ENCODE data around the gene THEMIS2.
"Not testable (repeated sequence)": the region's sequence is repeated elsewhere in the genome, so short reads cannot be mapped to it uniquely, and the experiment has no call there.

THEMIS2 gene

GRCh38 chr1:27863538-27863915 is 8.8 kb upstream of the THEMIS2 start:
- no peak for DNase-seq

GRCh38 chr1:27864264-27864895 is 8.0 kb upstream of the THEMIS2 start:
- no peak for DNase-seq

GRCh38 chr1:27865821-27866220 is 6.5 kb upstream of the THEMIS2 start:
- no peak for DNase-seq

DNA sequence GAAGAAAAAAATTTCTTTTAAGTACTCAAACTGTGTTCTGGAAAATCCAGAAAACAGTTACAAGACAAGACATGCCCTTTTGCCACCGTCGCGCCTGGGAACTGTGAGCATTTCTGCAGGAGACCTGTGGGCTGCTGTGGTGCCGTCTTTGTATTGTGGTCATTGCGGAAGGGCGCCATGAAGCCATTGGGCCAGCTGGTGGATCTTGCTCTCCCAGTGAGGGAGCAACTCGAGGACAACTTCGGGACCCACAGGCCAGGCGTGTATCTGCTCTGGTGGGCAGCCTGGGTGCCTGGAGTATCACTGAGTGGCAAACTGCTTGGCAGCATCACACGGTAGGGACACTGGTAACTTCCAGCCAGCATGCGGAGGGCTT is 3.8 kb upstream of the THEMIS2 start:
- DNase-seq, result no peak

- peak; percentile 53 for DNase-seq
Measured at GRCh38 chr1:27868932-27869718, 3.2 kb upstream of the THEMIS2 start.

GRCh38 chr1:27869719-27870085 is 2.6 kb upstream of the THEMIS2 start:
- DNase-seq, result no peak

GRCh38 chr1:27871076-27871475 is 1.3 kb upstream of the THEMIS2 start:
- DNase-seq, result not testable (repeated sequence)

GRCh38 chr1:27872802-27873551 is 633 bp downstream of the THEMIS2 start:
- no peak for DNase-seq

DNA sequence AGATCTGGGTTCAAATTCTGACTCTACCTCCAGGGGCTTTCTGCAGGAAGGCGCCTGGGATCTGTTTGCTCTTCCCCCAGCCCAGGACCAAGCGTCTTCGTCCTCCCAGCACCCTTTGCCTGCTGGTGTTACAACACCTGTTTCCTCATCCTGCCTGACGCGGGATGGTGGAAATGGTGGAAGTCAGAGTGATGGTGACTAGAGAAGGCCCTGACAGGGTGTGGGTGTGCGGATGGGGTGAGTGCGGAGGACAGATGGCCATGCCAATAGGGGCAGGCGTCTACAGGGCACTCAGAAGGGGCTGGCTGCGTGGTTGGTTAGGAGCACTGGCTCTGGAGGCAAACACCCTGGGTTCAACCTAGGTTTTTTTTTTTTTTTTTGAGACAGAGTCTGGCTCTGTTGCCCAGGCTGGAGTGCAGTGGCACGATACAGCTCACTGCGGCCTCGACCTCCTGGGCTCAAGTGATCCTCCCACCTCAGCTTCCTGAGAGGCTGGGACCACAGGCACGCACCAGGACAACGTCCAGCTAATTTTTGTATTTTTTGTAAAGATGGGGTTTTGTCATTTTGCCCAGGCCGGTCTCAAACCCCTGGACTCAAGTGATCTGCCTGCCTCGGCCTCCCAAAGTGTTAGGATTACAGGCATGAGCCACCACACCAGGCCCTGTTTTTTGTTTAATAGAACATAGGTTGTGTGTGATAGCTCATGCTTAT is 1.5 kb downstream of the THEMIS2 start:
- DNase-seq, result no peak

- DNase-seq, result no peak
Measured at GRCh38 chr1:27876341-27877114, 4.2 kb downstream of the THEMIS2 start.

GRCh38 chr1:27877115-27877416 is 4.7 kb downstream of the THEMIS2 start:
- no peak for DNase-seq

- DNase-seq, result no peak
Measured at GRCh38 chr1:27878039-27878438, 5.7 kb downstream of the THEMIS2 start.

DNA sequence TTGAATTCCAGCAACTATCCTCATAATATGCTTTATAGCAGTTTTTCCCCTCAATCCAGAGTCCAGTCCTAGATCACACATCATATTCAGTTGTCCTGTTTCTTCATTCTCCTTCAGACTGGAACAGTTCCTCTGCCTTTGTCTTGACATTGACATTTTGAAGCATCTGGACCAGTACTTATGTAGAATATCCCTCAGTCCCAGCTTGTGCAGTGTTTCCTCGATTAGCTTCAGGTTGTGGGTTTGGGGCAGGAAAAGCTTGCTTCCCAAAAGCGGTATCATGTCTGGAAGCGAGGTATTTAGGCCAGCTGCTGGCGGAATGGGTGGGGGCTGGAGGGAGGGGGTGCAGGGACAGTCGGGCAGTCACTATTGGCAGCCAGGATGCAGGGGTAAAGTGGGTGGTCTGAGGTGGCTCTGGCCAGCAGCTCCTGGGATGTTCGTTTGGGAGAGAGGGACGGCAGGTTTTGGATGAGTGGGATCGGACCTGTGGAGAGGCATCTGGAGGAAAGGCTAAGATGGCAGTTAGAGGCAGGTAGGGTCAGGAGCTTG is 6.5 kb downstream of the THEMIS2 start:
- DNase-seq, result no peak

- DNase-seq, result no peak
Measured at GRCh38 chr1:27879374-27880082, 7.2 kb downstream of the THEMIS2 start.

DNA sequence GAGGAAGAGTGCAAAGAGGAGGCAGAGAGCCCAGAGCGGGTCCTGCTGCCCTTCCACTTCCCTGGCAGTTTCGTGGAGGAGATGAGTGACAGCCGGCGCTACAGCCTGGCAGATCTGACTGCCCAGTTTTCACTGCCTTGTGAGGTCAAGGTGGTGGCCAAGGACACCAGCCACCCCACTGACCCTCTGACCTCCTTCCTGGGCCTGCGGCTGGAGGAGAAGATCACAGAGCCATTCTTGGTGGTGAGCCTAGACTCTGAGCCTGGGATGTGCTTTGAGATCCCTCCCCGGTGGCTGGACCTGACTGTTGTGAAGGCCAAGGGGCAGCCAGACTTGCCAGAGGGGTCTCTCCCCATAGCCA is 10.2 kb downstream of the THEMIS2 start:
- DNase-seq, result no peak

GRCh38 chr1:27883536-27883935 is 11.2 kb downstream of the THEMIS2 start:
- DNase-seq, result no peak

GRCh38 chr1:27884006-27884954 is 11.9 kb downstream of the THEMIS2 start:
- no peak for DNase-seq

GRCh38 chr1:27885114-27885528 is 12.8 kb downstream of the THEMIS2 start:
- no peak for DNase-seq

DNA sequence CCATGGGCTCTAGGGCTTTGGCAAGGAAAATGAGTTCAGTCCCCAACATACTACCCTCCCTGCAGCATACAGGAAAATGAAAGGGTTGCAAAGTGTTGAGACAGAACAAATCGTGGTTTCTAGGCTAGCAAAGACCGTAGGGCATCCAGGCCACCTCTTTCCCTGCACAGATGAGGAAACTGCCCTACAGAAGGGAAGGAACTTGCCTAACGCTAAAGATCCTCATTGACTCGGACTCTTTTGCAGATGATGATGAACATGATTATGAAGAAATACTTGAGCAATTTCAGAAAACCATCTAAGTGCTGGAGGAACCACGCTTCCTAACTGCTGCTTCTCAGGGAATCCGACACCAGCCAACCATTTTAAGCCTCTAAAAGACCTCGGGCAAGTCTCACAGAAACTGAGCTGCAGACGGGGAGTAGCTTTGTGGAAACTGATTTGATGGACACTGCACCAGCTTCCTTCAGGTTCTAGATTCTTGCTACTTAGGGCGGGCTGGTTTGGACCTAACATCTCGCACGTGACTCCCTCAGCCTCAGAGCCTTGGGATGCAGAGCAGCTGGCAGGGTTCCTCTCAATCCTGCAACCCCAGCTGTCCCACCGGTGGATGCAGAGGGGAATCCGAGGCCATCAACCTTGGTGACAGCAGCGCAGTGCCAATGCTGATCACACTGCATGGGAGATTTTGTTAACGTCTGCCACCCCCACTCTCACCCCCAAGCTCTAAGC is 13.4 kb downstream of the THEMIS2 start:
- DNase-seq, result no peak

DNA sequence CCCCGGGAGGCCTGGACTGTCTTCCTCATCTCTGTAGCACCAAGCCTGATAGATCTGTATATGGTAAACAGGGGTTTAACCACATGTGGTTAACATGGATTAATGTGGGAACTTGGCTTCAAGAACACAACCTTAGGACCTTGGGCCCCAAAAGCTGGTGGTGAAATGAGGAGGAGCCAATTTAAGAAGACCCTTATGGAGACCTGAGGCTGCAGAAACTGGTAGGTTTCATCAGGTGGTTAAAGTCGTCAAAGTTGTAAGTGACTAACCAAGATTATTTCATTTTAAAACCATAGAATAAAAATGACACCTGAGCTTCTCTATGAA is 14.0 kb downstream of the THEMIS2 start:
- DNase-seq, result no peak

All from effector CD4-positive, alpha-beta T cell (primary cell).